ENCODE results near the gene PARD6B. TPM values are rescaled to one million over a fixed set of nuclear protein-coding genes. Genes with fewer than 3 reads are reported as not detected.

PARD6B gene
- total and polyA plus RNA-seq, 12 donors: 1.3 to 7.1 (median 3.4) TPM

DNA sequence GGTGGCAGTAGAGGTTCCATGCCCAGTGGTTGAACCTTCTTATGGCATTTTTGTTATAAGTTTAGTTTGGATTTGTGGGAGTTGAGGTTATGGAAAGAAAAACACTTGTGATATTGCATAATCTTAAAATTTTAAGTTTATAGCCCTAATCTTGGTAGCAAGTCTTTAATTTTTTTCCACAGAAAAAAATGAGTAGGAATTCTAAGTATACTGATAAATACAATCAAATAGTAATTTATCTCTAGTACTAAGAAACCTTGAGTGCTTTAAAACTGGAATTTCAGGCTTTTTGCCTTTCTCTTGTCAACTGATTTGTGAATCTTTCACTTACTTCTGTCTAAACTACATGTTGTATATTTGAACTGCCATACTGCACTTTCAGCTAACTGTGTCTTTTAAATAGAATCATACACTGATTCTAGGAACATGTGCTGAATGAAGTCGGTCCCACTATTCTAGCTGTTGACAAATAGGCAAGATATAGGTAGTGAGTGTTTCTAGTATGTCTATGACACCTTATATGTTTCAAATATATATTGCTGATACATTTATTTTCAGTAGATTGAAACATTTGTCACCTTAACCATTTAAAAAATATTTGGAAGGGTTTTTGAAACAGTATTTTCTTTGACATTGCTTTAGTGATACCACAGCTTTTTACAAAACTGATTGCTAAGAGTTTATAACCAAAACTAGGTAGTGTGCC is 2.4 kb downstream of the PARD6B start:
- H3K27me3 ChIP-seq: peaks cover 0 to 17% (median 3%) of the 10 kb centered on the region in 7 donors
- intact Hi-C loops (cut with DNase I): loop anchor here in 2 of 10 donors (5.0 to 10.0 kb wide), 2 partner anchors 71 to 139 kb away; no protein-coding TSS in a partner anchor
- H3K4me3 ChIP-seq: no peak overlapping the region
- 28 to 49% methylated on average over 1 of the region's 1 CpG for WGBS, 2 donors
- no peak for ATAC-seq
- peak overlapping the region in 1 of 10 donors; percentile 39 for H3K27ac ChIP-seq
- H3K9me3 ChIP-seq: no peaks in the 10 kb centered on the region
- no peaks in the 10 kb centered on the region for H3K36me3 ChIP-seq
- H3K4me1 ChIP-seq: peaks cover 0 to 35% (median 22%) of the 10 kb centered on the region in 9 donors
- DNase-seq: no peak
- no peak for TF ChIP-seq CTCF (IDR thresholded peaks at IDR 0.05)

- ATAC-seq (no peak), DNase-seq (no peak)
- TF ChIP-seq CTCF (IDR thresholded peaks at IDR 0.05): no peak
- Histone ChIP-seq H3K27ac (no peak overlapping the region), H3K27me3 (peaks cover 0 to 17% (median 3%) of the 10 kb centered on the region in 7 donors), H3K9me3 (no peaks in the 10 kb centered on the region), H3K36me3 (no peaks in the 10 kb centered on the region), H3K4me3 (no peak overlapping the region), H3K4me1 (peaks cover 0 to 35% (median 20%) of the 10 kb centered on the region in 9 donors)
- intact Hi-C loops (cut with DNase I): loop anchor here in 2 of 10 donors (5.0 to 10.0 kb wide), 2 partner anchors 73 to 140 kb away; no protein-coding TSS in a partner anchor
- WGBS, 2 donors: 89 to 91% methylated on average over 9 of the region's 9 CpGs
Observed at GRCh38 chr20:50734730-50735679, 3.6 kb downstream of the PARD6B start.

DNA sequence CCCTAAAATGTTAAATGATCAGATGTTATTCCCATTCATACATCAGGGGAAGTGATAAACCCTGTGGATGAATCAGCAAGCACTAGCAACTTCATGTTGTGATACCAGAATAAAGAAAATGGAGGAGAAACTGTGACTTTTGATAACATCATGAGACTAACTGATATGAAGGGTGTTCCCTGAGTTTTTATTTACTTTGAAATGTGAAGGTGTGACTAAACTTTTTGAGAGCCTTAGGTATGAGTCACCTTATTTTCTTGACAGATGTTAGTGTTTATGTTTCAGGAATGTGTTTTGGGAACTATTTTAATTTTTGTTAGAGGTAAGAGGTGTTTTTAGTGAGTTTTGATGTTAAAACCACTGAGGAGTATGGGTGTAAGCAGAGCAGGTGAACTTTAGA is 4.4 kb downstream of the PARD6B start:
- Histone ChIP-seq H3K9me3 (no peaks in the 10 kb centered on the region), H3K27ac (no peak overlapping the region), H3K4me3 (no peak overlapping the region), H3K36me3 (no peaks in the 10 kb centered on the region), H3K27me3 (peaks cover 0 to 17% (median 3%) of the 10 kb centered on the region in 7 donors), H3K4me1 (peaks cover 0 to 28% (median 12%) of the 10 kb centered on the region in 9 donors)
- TF ChIP-seq CTCF (IDR thresholded peaks at IDR 0.05): no peak
- ATAC-seq (no peak), DNase-seq (no peak)
- intact Hi-C loops (cut with DNase I): loop anchor here in 1 of 10 donors (10.0 kb wide), 1 partner anchor 141 kb away; no protein-coding TSS in a partner anchor

- no peak for TF ChIP-seq CTCF (IDR thresholded peaks at IDR 0.05)
- ATAC-seq: peak in 1 of 8 donors; percentile 46
- intact Hi-C loops (cut with DNase I): loop anchor here in 1 of 10 donors (10.0 kb wide), 1 partner anchor 143 kb away; no protein-coding TSS in a partner anchor
- Histone ChIP-seq H3K27ac (no peak overlapping the region), H3K4me3 (no peak overlapping the region), H3K27me3 (peaks cover 0 to 7% (median 0%) of the 10 kb centered on the region in 7 donors), H3K4me1 (peaks cover 0 to 17% (median 6%) of the 10 kb centered on the region in 9 donors), H3K9me3 (no peaks in the 10 kb centered on the region), H3K36me3 (no peaks in the 10 kb centered on the region)
- no peak for DNase-seq
- WGBS, 2 donors: 76 to 81% methylated on average over 4 of the region's 4 CpGs
Observed at GRCh38 chr20:50737352-50737751, 6.0 kb downstream of the PARD6B start.

Measured in heart right ventricle (tissue), 16 donors.